ENCODE measurements around the gene ACTN1. TPM values are rescaled to one million over a fixed set of nuclear protein-coding genes. Genes with fewer than 3 reads are reported as not detected.
"Not testable (repeated sequence)": the region's sequence is repeated elsewhere in the genome, so short reads cannot be mapped to it uniquely, and the experiment has no call there.

The ACTN1 gene
- total RNA-seq, 1 donor from 2014 or later: 209 TPM

- no peak for DNase-seq (ENCODE audit: extremely low spot score in 2 of 2)
- H3K27me3 ChIP-seq: no peaks in the 10 kb centered on the region
- no peaks in the 10 kb centered on the region for H3K36me3 ChIP-seq
- no peaks in the 10 kb centered on the region for H3K4me1 ChIP-seq
- intact Hi-C loops (cut with DNase I): no loop called here
- TF ChIP-seq CTCF (IDR thresholded peaks at IDR 0.05) (no peak), POLR2A (IDR thresholded peaks at IDR 0.05) (no peak), POLR2AphosphoS5 (IDR thresholded peaks at IDR 0.05; ENCODE audit: insufficient read depth in 1 of 2, low read depth in 1 of 2) (no peak)
- H3K9me3 ChIP-seq: no peaks in the 10 kb centered on the region
- H3K27ac ChIP-seq: no peak overlapping the region
- H3K4me3 ChIP-seq: no peak overlapping the region
Observed at GRCh38 chr14:68851078-68851477, 128.0 kb downstream of the ACTN1 start.

- Histone ChIP-seq H3K27ac (no peak overlapping the region), H3K4me3 (no peak overlapping the region), H3K36me3 (no peaks in the 10 kb centered on the region), H3K4me1 (no peaks in the 10 kb centered on the region), H3K9me3 (no peaks in the 10 kb centered on the region), H3K27me3 (no peaks in the 10 kb centered on the region)
- DNase-seq (ENCODE audit: extremely low spot score in 2 of 2): no peak
- no peak for TF ChIP-seq POLR2A (IDR thresholded peaks at IDR 0.05)
- TF ChIP-seq CTCF (IDR thresholded peaks at IDR 0.05): no peak
- TF ChIP-seq POLR2AphosphoS5 (IDR thresholded peaks at IDR 0.05; ENCODE audit: insufficient read depth in 1 of 2, low read depth in 1 of 2): no peak
- intact Hi-C loops (cut with DNase I): no loop called here
Observed at GRCh38 chr14:68849416-68849815, 129.7 kb downstream of the ACTN1 start.

GRCh38 chr14:68848253-68848652 lies 130.8 kb downstream of the ACTN1 start:
- Histone ChIP-seq H3K27me3 (no peaks in the 10 kb centered on the region), H3K4me1 (peaks cover 5% of the 10 kb centered on the region), H3K4me3 (no peak overlapping the region), H3K36me3 (no peaks in the 10 kb centered on the region), H3K27ac (no peak overlapping the region), H3K9me3 (no peaks in the 10 kb centered on the region)
- no peak for TF ChIP-seq POLR2A (IDR thresholded peaks at IDR 0.05)
- no peak for TF ChIP-seq POLR2AphosphoS5 (IDR thresholded peaks at IDR 0.05; ENCODE audit: insufficient read depth in 1 of 2, low read depth in 1 of 2)
- no peak for TF ChIP-seq CTCF (IDR thresholded peaks at IDR 0.05)
- DNase-seq (ENCODE audit: extremely low spot score in 2 of 2): no peak
- intact Hi-C loops (cut with DNase I): no loop called here

- H3K36me3 ChIP-seq; H3K4me3 ChIP-seq; H3K4me1 ChIP-seq; DNase-seq (ENCODE audit: extremely low spot score in 2 of 2); intact Hi-C loops (cut with DNase I); H3K27ac ChIP-seq; H3K9me3 ChIP-seq; H3K27me3 ChIP-seq: not testable (repeated sequence)
Observed at GRCh38 chr14:68847640-68848039, 131.5 kb downstream of the ACTN1 start.

- Histone ChIP-seq H3K27ac (no peak overlapping the region), H3K9me3 (no peaks in the 10 kb centered on the region), H3K36me3 (no peaks in the 10 kb centered on the region), H3K4me3 (no peak overlapping the region), H3K4me1 (peaks cover 7% of the 10 kb centered on the region), H3K27me3 (no peaks in the 10 kb centered on the region)
- no peak for TF ChIP-seq CTCF (IDR thresholded peaks at IDR 0.05)
- no peak for TF ChIP-seq POLR2AphosphoS5 (IDR thresholded peaks at IDR 0.05; ENCODE audit: insufficient read depth in 1 of 2, low read depth in 1 of 2)
- TF ChIP-seq POLR2A (IDR thresholded peaks at IDR 0.05): no peak
- DNase-seq (ENCODE audit: extremely low spot score in 2 of 2): no peak
- intact Hi-C loops (cut with DNase I): no loop called here
Observed at GRCh38 chr14:68846466-68846865, 132.6 kb downstream of the ACTN1 start.

GRCh38 chr14:68844210-68844545 lies 134.9 kb downstream of the ACTN1 start:
- intact Hi-C loops (cut with DNase I): no loop called here
- Histone ChIP-seq H3K27me3 (no peaks in the 10 kb centered on the region), H3K4me3 (no peak overlapping the region), H3K4me1 (peaks cover 7% of the 10 kb centered on the region), H3K9me3 (no peaks in the 10 kb centered on the region), H3K27ac (no peak overlapping the region), H3K36me3 (no peaks in the 10 kb centered on the region)
- no peak for TF ChIP-seq CTCF (IDR thresholded peaks at IDR 0.05)
- TF ChIP-seq POLR2A (IDR thresholded peaks at IDR 0.05): no peak
- no peak for TF ChIP-seq POLR2AphosphoS5 (IDR thresholded peaks at IDR 0.05; ENCODE audit: insufficient read depth in 1 of 2, low read depth in 1 of 2)
- no peak for DNase-seq (ENCODE audit: extremely low spot score in 2 of 2)
